GM11168 (cell line): ENCODE results near the gene HUS1.
"Not testable (repeated sequence)": the region's sequence is repeated elsewhere in the genome, so short reads cannot be mapped to it uniquely, and the experiment has no call there.

Experiments
- in situ Hi-C: fragments of 300-500 bp; cut with MboI; formaldehyde crosslinking; loops from one replicate; pipeline ENCODE4 v1.12.0; 2022; ENCODE audit warnings: low sequenced_read_pairs; ENCODE audit not compliant: unreplicated experiment

HUS1 gene

DNA sequence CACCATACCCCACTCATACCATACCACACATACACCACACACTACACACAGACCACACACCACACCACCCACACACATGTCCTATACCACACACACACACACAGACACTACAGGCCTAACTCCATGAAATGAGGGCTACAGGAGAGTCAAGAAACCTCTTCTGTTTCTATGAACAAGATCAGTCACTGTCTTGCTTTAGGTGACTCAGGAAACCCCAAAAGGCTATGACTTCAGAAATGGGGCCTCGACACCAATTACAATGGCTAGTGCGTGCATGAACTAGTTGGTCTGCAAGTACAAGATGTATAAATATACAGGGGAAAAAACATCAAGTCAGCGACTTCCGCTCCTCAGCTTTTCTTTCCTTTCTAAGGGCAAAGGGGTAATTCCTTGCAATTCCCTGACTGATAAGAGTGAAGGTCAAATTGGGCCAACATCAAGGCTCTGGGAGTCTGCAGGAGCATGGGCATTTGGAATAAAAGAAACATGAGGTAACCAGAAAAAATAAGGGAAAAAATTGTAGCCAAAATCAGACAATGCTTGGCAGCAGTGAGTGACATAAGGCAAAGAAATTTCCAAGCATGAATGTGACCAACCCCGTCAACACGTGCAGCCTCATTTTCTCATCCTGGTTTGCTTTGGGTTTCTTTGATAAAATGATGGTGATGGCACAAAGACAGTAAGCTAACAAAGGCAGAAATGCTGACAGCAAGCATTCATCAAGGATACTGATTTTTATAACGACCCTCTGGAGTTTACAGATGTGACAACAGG is 32.6 kb downstream of the HUS1 start:
- in situ Hi-C loops: no loop called here

DNA sequence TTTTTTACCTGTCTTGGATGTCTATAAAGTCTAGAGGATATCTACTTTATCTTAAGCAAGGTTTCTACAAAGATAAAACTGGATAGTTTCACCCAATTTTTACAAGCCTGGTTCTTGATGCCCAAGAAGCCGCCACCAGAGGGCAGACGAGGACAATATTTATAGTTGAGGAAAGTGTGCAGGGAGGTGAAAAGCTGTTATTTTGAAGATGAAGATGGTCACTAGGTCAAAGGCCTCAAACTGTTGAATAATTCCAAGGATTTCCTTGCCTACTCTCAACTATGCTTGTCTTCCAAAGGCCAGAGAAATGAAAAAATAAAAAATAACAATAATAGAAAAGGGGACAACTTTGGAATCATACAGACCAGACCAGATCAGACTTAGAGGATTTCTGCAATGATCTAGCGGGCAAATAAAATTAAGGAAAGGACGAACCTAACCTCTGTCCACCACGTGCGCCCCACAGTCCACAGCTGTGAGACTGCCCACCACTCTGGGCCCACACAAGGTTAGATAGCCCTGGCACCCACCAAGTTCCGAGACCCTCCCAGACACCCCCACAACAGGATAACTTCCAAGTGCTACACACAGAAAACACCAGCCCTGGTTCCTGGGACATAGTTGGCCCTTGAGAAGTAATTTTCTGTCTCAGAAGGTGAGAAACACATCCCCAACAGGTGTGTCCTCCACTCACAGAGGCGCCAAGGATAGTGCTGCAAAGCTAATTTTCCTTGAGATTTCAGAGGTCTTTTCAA is 34.0 kb downstream of the HUS1 start:
- in situ Hi-C loops: no loop called here

DNA sequence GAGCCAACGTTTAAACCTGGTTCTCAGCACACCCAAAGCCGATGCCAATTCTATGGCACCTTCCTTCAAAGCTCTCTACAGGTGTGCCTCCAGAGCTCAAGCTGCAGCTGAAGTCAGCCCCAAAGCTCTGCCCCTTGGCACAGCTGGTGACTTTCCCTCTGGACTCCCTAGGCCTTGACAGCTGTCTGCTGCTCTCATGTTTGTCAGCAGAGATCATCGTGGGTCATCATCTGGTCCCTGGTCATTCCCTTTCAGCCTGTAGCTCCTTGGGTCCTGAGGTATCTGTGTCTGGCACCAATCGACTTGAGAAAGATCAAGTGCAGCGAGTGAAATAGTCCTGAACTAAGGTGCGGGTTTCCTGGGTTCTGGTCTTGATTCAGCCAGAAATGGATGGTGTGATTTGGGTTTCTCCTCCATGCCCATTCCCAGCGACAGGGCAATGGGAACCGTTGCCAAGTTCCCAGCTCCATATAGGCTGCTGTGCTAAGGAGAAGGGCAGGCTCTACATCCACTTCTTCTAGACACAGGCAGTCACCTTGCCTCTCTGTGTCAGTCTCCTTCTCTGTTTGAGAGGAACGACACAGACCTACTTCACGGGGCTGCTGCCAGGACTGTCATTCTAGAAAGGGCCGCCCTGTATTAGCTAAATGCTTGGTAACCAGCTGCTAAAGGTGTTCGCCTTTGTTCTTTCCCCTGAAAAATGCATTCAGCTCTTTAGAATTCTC is 34.7 kb downstream of the HUS1 start:
- in situ Hi-C loops: no loop called here

DNA sequence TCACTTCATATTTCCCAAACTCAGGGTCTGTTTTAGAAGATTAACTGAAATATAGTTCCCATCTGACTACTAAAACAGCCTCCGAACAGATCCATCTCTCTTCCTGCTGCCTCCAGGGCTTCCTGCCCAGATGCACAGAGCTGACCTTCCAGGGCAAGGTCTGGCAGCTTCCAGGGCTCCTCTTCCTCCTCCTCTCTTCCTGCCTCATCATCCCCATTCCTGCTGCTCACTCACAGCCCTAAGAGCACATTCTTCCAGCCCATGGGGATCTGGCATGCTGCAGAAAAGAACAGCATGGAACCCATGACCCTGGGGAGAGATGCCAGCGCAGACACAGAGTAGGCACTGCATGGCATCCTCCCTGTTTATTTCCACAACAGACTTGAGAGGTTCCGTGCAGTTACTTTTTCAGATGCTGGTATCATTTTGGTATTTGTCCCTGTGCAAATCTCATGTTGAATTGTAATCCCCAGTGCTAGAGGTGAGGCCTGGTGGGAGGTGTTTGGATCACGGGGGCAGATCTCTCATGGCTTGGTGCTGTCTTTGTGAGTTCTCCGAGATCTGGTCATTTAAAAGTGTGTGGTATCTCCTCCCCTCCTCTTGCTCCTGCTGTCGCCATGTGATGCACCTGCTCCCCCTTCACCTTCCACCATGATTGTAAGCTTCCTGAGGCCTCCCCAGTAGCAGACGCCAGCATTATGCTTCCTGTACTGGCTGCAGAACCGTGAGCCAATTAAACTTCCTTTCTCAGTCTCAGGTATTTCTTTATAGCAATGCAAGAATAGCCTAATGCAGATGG is 35.5 kb downstream of the HUS1 start:
- in situ Hi-C loops: no loop called here

DNA sequence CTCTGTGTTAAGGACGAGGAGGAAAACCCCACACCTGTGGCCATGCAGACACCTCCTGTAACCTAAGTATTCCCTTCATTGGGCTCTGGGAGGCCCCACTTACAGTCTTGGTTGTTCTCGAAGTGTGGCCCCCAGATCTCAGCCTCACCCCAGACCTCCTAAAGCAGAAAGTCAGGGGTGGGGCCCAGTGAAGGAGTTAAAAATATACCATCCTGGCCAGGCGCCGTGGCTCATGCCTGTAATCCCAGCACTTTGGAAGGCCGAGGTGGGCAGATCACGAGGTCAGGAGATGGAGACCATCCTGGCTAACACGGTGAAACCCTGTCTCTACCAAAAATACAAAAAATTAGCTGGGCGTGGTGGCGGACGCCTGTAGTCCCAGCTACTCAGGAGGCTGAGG is 36.8 kb downstream of the HUS1 start:
- in situ Hi-C loops: not testable (repeated sequence)

DNA sequence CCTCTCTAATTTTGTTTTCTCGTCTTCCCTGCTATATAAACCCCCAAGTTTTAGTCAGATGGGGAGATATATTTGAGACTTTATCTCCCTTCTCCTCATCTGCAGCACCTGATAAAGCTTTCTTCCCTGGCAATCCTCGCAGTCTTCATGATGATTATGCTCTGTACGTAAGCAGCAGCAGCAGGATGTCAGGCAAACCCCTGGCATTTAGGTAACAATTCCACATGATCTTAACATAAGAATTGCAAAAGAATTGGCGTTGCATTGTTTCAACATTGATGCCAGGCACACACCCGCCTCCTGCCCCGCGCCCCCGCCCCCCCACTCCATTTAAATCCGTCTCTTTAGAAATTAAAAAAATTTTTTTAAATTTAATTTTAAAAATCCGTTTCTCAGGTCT is 37.3 kb downstream of the HUS1 start:
- in situ Hi-C loops: no loop called here

DNA sequence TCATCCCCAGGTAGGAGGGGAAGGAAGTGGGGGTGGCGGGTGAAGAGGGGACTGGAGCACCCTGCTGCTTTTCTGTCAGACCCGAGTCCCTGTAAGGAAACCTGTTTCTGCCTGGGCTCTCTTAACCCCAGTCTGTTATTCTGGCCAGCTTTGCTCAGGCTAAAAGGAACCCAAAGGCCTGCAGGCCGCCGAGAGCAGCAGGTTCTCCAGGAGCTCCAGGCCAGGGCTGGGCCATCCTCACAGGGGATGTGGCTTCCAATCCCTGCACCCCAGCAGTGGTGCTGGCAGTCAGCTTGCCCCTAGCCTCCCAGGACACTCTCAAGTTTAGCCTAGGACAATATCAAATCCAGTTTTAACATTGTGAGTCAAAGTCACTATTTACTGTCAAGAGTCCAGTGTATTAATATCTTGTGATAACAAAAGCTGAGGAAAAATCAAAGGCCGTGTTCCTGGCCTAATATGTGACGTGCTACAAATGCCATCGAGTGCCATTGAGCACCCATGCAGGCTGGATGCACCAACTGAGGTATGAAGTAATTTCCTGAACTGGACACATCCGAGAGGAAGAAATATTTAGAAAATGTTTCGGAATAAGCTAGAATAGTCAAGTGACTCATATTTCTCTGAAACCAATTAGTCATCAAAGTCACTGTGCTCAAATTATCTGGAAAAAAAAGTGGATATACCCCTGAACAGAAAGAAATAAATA is 38.1 kb downstream of the HUS1 start:
- in situ Hi-C loops: no loop called here

DNA sequence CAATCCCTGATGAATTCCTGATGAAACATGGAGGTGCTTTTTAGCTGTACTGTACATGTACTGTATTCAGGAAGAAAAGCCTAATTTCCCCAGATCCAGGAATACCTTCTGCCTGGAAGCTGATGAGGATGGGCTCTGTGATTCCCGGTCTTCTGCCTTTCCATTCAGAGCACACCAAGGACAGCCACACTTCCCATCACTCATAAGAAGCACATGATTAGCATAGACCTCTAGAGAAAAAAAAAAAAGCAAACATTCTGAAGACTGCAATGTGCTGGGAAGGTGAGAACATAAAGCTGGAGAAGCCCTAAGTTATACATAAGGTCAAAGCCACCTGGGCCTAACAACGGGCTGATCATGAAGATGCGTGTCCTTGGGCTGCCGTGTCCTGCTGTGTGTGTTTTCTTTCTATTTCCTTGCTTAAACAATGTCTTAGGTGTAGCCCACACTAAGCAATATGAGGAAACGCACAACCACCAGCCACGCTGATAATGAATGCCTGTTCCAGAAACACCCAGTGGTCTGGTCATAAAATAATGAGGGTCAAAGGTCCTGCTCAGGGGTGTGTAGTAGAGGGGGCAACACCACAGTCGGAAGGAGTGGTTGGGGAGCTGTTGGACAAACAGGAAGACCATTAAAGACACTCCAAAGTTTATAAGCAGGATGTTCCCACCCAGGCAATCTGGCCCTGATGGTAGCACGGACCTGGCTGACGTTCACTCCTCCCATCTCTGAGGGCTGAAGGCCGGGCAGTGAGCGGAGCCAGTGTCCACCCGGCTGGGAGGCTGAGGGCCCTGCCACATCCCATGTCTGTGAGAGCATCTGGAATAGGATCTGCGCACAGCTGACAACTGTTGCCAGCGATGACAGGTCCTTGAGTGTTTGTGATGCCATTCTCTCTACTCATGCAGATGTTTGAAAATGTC is 39.1 kb downstream of the HUS1 start:
- in situ Hi-C loops: no loop called here

DNA sequence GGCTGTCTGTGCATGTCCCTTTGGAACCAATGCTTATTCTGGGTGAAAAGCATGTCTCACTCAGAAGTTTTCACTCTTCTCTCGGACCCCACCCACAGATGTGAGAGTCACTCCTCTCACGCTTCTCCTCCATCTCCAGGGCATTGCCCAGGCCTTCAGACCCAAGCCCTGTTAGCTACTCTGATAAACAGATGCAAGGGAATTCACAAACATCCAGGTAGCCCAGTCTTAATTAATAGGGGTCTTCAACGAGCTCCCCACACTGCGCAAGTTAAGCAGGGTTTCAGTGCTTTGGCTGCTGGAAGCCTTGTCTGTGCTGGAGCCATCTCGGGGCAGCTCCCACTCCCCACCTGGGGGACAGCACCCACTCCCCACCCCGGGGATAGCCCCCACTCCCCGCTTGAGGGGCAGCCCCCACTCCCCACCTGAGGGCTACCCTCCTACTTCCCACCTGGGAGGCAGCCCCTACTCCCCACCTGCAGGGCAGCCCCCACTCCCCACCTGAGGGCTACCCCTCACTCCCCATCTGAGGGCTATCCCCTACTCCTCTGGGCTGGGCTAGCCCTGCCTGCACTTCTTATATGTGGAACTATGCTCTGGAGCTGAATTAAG is 39.9 kb downstream of the HUS1 start:
- in situ Hi-C loops: no loop called here

DNA sequence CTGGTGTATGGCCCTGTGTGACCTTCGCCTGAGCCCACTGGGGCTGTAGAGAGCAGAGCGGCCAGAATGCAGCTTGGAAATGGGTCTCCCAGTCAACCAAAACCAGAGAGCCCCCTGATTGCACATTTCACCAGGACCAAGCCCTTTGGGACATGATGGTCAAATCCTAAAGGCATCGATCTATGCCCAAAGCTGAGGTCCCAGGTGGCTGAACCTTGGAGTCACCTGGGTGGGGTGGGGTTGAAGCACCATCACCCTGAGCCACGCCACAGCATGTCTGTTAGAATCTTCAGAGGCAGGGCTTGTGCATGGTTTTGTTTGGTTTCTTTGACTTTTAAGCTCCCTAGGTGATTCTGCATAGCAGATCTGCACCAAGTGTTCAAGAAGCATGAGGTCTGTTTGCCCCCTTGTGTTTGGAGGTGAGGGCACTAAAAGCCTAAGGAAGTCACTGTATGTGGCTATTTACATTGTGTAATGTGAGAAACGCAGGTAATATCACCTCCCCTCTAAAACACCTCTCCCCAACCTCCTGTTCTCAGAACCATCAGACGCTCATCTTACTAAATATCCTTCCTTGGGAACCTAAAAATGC is 40.7 kb downstream of the HUS1 start:
- in situ Hi-C loops: no loop called here

DNA sequence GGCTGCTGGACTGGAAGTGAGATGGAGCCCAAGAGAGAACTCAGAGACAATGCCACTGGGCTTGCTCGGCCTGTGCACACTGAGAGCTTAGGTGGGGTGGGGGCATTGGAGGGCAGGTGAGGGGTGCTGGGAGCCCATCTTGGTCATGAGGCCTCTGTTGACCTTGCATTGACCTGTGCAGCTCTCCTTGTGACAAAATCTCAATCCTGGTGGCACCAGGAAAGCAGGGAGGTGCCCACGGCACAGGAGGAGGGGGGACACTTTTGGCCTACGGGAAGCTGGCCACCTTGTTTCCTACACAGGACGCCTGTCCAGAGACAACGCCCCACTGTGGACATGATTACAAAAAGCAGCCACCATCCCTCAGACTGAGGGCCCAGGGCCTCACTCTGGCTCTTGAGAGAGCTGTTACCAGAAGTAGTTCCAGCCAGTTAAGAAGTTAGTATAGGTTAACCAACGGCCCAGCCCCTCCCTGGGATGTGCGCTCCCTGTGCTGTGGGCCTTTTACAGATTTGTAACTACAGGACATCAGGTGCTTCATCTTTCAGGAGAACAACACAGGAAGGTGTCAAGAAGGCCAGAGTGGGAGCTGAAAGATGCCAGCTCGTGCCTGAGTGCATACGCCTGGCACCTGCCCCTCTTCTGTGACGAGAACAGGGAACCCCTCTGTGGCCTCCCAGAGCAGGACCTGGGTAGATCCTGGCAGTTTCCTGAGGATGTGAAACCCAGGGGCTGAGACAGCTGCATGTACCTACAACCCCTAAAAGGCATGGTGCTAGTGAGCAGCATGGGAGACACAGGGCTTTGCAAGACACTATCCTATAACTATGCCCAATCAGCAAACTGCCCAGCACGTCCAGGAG is 41.5 kb downstream of the HUS1 start:
- in situ Hi-C loops: no loop called here

DNA sequence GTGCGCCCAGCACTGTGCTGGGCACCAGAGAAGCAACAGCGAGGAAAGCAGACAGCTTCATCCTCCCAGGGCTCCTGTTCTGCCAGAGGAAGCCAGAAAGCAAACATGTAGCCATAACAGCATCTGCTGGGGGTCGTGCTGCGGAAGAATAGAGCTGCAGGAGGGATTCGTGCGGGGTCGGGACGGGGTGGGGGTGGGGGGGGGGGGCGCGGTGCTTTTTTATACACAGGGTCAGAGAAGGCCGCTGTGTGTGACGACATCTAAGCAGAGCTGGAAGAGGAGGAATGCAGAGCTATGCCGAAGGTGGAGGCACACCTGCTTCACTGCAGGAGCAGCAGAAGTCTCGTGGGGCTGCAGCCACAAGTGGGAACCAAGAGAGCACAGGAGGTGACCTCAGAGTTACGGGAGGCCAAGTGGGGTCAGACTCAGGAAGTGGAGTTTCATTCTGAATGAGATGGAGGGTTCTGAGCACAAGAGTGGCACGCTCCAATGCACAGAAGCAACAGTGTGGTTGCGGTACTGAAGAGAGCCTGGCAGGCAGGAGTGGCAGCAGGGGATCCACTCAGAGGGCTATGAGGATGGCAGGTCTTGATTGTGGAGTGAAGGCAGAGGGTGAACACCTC is 42.2 kb downstream of the HUS1 start:
- in situ Hi-C loops: no loop called here

DNA sequence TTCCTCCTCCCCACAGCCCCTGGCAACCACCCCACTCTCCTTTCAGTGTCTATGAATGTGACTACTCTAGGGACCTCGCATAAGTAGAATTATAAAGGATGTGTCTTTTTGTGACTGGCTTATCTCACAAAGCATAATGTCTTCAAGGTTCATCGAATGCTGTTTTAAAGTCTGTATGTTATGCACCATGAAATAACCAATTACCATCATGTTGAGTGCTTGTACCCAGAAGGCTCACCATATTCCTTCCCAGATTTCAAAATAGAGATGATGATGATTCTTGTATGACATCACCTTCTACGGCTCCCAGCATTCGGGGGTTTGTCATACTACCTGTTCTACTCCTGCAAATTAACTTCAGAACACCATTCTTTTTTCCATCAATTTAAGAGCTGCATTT is 43.1 kb downstream of the HUS1 start:
- in situ Hi-C loops: no loop called here

DNA sequence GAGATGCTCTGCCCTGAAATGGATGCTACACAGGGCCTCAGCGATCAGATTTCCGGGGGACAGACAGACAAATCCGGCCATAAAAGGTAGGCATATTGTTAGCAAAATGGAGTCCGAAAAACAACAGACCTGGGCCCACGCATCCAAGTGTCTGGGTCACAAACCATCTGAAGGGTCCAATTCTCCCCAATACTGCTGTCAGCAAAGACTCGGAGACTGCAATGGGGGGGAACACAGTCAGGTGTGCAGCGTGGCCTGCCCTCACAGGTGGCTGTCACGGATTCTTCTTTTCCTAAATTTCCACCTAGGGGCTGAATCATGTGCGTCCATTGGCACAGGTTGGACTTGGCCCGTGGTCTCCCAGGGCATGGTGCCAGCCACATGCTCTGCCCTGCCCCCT is 44.1 kb downstream of the HUS1 start:
- in situ Hi-C loops: no loop called here

DNA sequence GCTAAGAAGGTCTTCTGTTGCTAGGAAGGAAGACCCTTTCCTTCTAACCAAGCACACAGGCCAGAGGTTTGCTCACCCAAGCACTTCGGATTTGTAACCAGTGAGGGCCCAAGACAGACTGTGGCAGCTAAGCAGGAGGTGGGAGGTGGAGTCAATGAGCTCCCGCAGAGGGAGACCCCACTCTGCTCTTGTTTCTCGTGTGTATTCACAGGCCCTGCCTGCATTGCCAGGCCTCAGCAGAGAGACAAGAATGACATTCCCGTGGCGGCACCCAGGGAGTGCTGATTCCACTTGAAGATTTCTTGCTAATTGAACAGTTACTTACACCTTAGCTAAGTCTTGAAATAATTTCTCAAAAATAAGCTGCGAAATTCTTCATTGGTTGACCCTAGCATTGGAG is 44.6 kb downstream of the HUS1 start:
- in situ Hi-C loops: no loop called here

DNA sequence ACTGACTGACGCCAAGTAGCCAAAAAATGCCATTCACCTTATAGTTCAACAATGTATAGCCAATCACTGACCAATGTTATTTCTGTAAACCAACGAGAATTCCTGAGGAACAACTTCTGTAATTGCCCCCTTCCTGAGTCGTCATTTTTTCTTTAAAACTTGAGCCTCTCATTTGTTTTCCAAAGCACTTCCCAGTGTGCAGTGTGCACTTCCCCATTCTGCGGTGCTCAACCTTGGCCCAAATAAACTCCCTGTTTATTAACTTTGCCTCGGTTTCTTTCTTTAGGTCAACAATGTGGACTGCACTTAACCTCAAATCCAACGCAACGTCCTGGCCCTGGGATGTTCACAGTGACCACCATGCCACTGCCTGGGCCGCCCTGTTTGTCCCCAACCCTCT is 46.2 kb downstream of the HUS1 start:
- in situ Hi-C loops: no loop called here
